Loucy (cell line): ENCODE measurements around the gene SETBP1.

Experiments
- H2AFZ ChIP-seq: fragments of 200-600 bp; sonication (generic); 2 replicates; pipeline ENCODE4 v1.6.0; 2016; ENCODE audit warnings: antibody characterized with exemption, mild to moderate bottlenecking, low read length, moderate library complexity
- H3F3A ChIP-seq: fragments of 200-600 bp; 2 replicates; pipeline ENCODE4 v1.6.0; 2016; ENCODE audit warnings: antibody characterized with exemption, low read depth, mild to moderate bottlenecking
- H3K27me3 ChIP-seq: fragments of 200-600 bp; sonication (generic); 2 replicates; pipeline ENCODE4 v1.6.1; 2014; ENCODE audit warnings: low read length, mild to moderate bottlenecking; ENCODE audit not compliant: insufficient read depth, poor library complexity, severe bottlenecking
- H3K36me3 ChIP-seq: fragments of 200-600 bp; sonication (generic); 2 replicates; pipeline ENCODE4 v1.6.1; 2016; ENCODE audit warnings: low read length; ENCODE audit not compliant: insufficient read depth
- H3K4me1 ChIP-seq: fragments of 200-600 bp; sonication (generic); 2 replicates; pipeline ENCODE4 v1.5.1; 2014; ENCODE audit warnings: low read length, mild to moderate bottlenecking; ENCODE audit not compliant: insufficient read depth, poor library complexity, severe bottlenecking
- H3K4me2 ChIP-seq: fragments of 200-600 bp; sonication (generic); 2 replicates; pipeline ENCODE4 v1.6.0; 2014; ENCODE audit warnings: antibody characterized with exemption, low read length, low read depth, mild to moderate bottlenecking; ENCODE audit not compliant: poor library complexity, severe bottlenecking
- H3K4me3 ChIP-seq: fragments of 200-600 bp; sonication (generic); 2 replicates; pipeline ENCODE4 v1.5.1; 2014; ENCODE audit warnings: low read length, mild to moderate bottlenecking, mixed read lengths; ENCODE audit not compliant: poor library complexity, severe bottlenecking
- H3K79me2 ChIP-seq: fragments of 200-600 bp; sonication (generic); 2 replicates; pipeline ENCODE4 v1.6.1; 2014; ENCODE audit warnings: low read length; ENCODE audit not compliant: insufficient read depth
- H3K9ac ChIP-seq: fragments of 200-600 bp; sonication (generic); 2 replicates; pipeline ENCODE4 v1.6.0; 2014; ENCODE audit warnings: mild to moderate bottlenecking, low read depth, low read length, moderate library complexity; ENCODE audit not compliant: poor library complexity, severe bottlenecking
- H3K9me2 ChIP-seq: fragments of 200-600 bp; sonication (generic); replicated peaks from 2 replicates; pipeline ENCODE4 v1.6.1; 2016; ENCODE audit warnings: low read depth, low read length, mixed read lengths
- H3K9me3 ChIP-seq: fragments of 200-600 bp; sonication (generic); 2 replicates; pipeline ENCODE4 v1.6.1; 2014; ENCODE audit warnings: mild to moderate bottlenecking, antibody characterized with exemption, low read length, low read depth; ENCODE audit not compliant: insufficient read depth
- H4K20me1 ChIP-seq: fragments of 200-600 bp; sonication (generic); 2 replicates; pipeline ENCODE4 v1.6.0; 2014; ENCODE audit warnings: antibody characterized with exemption, low read length, mild to moderate bottlenecking; ENCODE audit not compliant: insufficient read depth, poor library complexity, severe bottlenecking
- EZH2phosphoT487 ChIP-seq: fragments of 200-600 bp; IDR thresholded peaks from 2 replicates; pipeline ENCODE4 v1.6.1; 2018; ENCODE audit warnings: antibody characterized with exemption, mild to moderate bottlenecking, moderate library complexity, borderline replicate concordance
- TF ChIP-seq, protein P1 (sequence below): fragments of 200-600 bp; sonication (generic); conservative IDR thresholded peaks from 2 replicates; pipeline ENCODE4 v1.5.1; 2014; ENCODE audit warnings: mild to moderate bottlenecking, antibody characterized with exemption, low read length

The SETBP1 gene

DNA sequence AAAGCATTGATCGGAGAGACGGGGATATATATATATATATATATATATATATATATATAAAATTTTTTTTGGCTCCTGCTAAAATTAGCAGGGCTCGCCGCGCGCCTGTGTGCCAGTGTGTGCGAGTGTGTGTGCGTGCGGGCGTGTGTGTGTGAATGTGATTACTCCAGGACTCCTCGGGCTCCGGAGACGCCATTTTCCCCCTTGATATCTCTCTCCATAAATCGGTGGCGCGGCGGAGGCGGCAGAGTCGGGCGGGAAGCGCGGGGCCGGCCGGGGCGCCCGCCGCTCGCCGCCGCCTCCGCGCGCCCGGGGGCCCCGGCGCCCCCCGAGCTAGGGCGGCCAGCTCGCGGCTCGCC is 795 bp upstream of the SETBP1 start:
- H3K9ac ChIP-seq: peak overlapping the region; percentile 92
- H2AFZ ChIP-seq: no peak overlapping the region
- no peaks in the 10 kb centered on the region for H3K9me3 ChIP-seq
- peak overlapping the region; percentile 91 for H3K4me2 ChIP-seq
- no peaks in the 10 kb centered on the region for H3K9me2 ChIP-seq
- TF ChIP-seq EZH2phosphoT487: no peak
- TF ChIP-seq, protein P1, sequence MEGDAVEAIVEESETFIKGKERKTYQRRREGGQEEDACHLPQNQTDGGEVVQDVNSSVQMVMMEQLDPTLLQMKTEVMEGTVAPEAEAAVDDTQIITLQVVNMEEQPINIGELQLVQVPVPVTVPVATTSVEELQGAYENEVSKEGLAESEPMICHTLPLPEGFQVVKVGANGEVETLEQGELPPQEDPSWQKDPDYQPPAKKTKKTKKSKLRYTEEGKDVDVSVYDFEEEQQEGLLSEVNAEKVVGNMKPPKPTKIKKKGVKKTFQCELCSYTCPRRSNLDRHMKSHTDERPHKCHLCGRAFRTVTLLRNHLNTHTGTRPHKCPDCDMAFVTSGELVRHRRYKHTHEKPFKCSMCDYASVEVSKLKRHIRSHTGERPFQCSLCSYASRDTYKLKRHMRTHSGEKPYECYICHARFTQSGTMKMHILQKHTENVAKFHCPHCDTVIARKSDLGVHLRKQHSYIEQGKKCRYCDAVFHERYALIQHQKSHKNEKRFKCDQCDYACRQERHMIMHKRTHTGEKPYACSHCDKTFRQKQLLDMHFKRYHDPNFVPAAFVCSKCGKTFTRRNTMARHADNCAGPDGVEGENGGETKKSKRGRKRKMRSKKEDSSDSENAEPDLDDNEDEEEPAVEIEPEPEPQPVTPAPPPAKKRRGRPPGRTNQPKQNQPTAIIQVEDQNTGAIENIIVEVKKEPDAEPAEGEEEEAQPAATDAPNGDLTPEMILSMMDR: no peak
- H3K4me3 ChIP-seq: peak overlapping the region; percentile 94
- H3K4me1 ChIP-seq: peaks cover 41% of the 10 kb centered on the region
- peaks cover 43% of the 10 kb centered on the region for H3K79me2 ChIP-seq
- no peaks in the 10 kb centered on the region for H3F3A ChIP-seq
- no peaks in the 10 kb centered on the region for H3K27me3 ChIP-seq
- H4K20me1 ChIP-seq: peaks cover 23% of the 10 kb centered on the region
- H3K36me3 ChIP-seq: no peaks in the 10 kb centered on the region

GRCh38 chr18:44681076-44681970 is 635 bp downstream of the SETBP1 start:
- peak overlapping the region; percentile 92 for H3K9ac ChIP-seq
- peak overlapping the region; percentile 94 for H3K4me3 ChIP-seq
- no peaks in the 10 kb centered on the region for H3K9me2 ChIP-seq

GRCh38 chr18:44682201-44682870 is 1.6 kb downstream of the SETBP1 start:
- Histone ChIP-seq H3K9ac (peak overlapping the region; percentile 92), H4K20me1 (peaks cover 35% of the 10 kb centered on the region), H3K79me2 (peaks cover 68% of the 10 kb centered on the region), H2AFZ (no peak overlapping the region), H3K27me3 (no peaks in the 10 kb centered on the region), H3K4me3 (peak overlapping the region; percentile 94), H3K9me2 (no peaks in the 10 kb centered on the region), H3K4me2 (peak overlapping the region; percentile 91), H3K9me3 (no peaks in the 10 kb centered on the region), H3K36me3 (no peaks in the 10 kb centered on the region), H3F3A (no peaks in the 10 kb centered on the region), H3K4me1 (peaks cover 64% of the 10 kb centered on the region)
- TF ChIP-seq, protein P1: no peak
- no peak for TF ChIP-seq EZH2phosphoT487

More at GRCh38 chr18:44681076-44681970, 635 bp downstream of the SETBP1 start:
- H3K79me2 ChIP-seq: peaks cover 58% of the 10 kb centered on the region
- H3F3A ChIP-seq: no peaks in the 10 kb centered on the region
- TF ChIP-seq, protein P1: no peak; the same call in 1 of the 2 replicates
- no peak for TF ChIP-seq EZH2phosphoT487
- peak overlapping the region; percentile 91 for H3K4me2 ChIP-seq
- peaks cover 55% of the 10 kb centered on the region for H3K4me1 ChIP-seq
- H3K9me3 ChIP-seq: no peaks in the 10 kb centered on the region
- peaks cover 25% of the 10 kb centered on the region for H4K20me1 ChIP-seq
- no peaks in the 10 kb centered on the region for H3K27me3 ChIP-seq
- H2AFZ ChIP-seq: peak overlapping the region; percentile 74; the same call in 1 of the 2 replicates
- H3K36me3 ChIP-seq: no peaks in the 10 kb centered on the region
